K562 (cell line): ENCODE measurements around the gene SPEG. TPM values are rescaled to one million over a fixed set of nuclear protein-coding genes. Genes with fewer than 3 reads are reported as not detected.
A peak's percentile ranks its signal among the peaks of the same experiment; 100 is the strongest.

Source experiments
- ADNP ChIP-seq: fragments of 200-800 bp; sonication (Bioruptor generic); IDR thresholded peaks from 2 replicates; pipeline ENCODE4 v1.6.1; 2016; ENCODE audit warnings: missing genetic modification characterization, missing compliant biosample characterization
- CEBPZ ChIP-seq: fragments of 150-350 bp; IDR thresholded peaks from 2 replicates; pipeline ENCODE4 v1.6.1; 2014; ENCODE audit warnings: low read depth, mild to moderate bottlenecking, low read length, borderline replicate concordance
- ERF ChIP-seq: fragments of 450-650 bp; formaldehyde crosslinking; IDR thresholded peaks from 2 replicates; pipeline ENCODE4 v1.4.0; 2020; ENCODE audit warnings: mild to moderate bottlenecking, mixed read lengths
- GATAD2B ChIP-seq: fragments of 450-650 bp; IDR thresholded peaks from 2 replicates; pipeline ENCODE4 v1.6.1; 2017; ENCODE audit warnings: mild to moderate bottlenecking, borderline replicate concordance
- HBP1 ChIP-seq: fragments of 450-650 bp; formaldehyde crosslinking; IDR thresholded peaks from 2 replicates; pipeline ENCODE4 v1.4.0; 2022; ENCODE audit warnings: missing genetic modification characterization
- KLF1 ChIP-seq: fragments of 450-650 bp; IDR thresholded peaks from 2 replicates; pipeline ENCODE4 v1.6.1; 2016; ENCODE audit warnings: missing genetic modification characterization, missing compliant biosample characterization
- NCOA2 ChIP-seq, 2 experiments: fragments of 450-650 bp; IDR thresholded peaks; 2 replicates each; pipeline ENCODE4 v1.6.1; 2018; ENCODE audit warnings: mild to moderate bottlenecking in 2 of 2, moderate library complexity in 1 of 2; ENCODE audit not compliant: partially characterized antibody in 2 of 2
- NEUROD1 ChIP-seq: fragments of 150-350 bp; IDR thresholded peaks from 2 replicates; pipeline ENCODE4 v1.6.1; 2014; ENCODE audit warnings: borderline replicate concordance, low read length, low read depth; ENCODE audit not compliant: partially characterized antibody
- PATZ1 ChIP-seq: fragments of 250-450 bp; sonication (Bioruptor Pico); IDR thresholded peaks from 2 replicates; pipeline ENCODE4 v1.5.0; 2020; ENCODE audit warnings: mild to moderate bottlenecking, borderline replicate concordance
- RBM17 ChIP-seq: fragments of 200-400 bp; formaldehyde crosslinking; IDR thresholded peaks from 2 replicates; pipeline ENCODE4 v1.6.1; 2017; ENCODE audit warnings: low read depth, mild to moderate bottlenecking, low read length, borderline replicate concordance
- RCOR1 ChIP-seq, 2 experiments: IDR thresholded peaks; 2 replicates each; pipeline ENCODE4 v1.6.1; 2012; ENCODE audit warnings: low read depth in 2 of 2, low read length in 2 of 2, borderline replicate concordance in 1 of 2, improper control_type of control experiment in 1 of 2
- SRF ChIP-seq, 2 experiments: fragments of 250-450, 450-650 bp in 1 of 2; sonication (Bioruptor Pico) in 1 of 2; sonication (generic) in 1 of 2; formaldehyde crosslinking; IDR thresholded peaks; 2 replicates each; pipeline versions ENCODE4 v1.5.0 to v1.5.1; 2020 to 2022; ENCODE audit warnings: mild to moderate bottlenecking in 1 of 2, missing genetic modification reagents in 1 of 2
- STAT5B ChIP-seq: fragments of 250-450 bp; sonication (Bioruptor Pico); IDR thresholded peaks from 2 replicates; pipeline ENCODE4 v1.8.0; 2021; ENCODE audit warnings: mild to moderate bottlenecking, inconsistent platforms
- UBTF ChIP-seq, 2 experiments: IDR thresholded peaks; 2 replicates each; pipeline ENCODE4 v1.6.1; 2012; ENCODE audit warnings: improper control_type of control experiment in 2 of 2, low read depth in 2 of 2, low read length in 2 of 2, borderline replicate concordance in 1 of 2
- ZNF175 ChIP-seq: fragments of 200-800 bp; sonication (Bioruptor generic); IDR thresholded peaks from 2 replicates; pipeline ENCODE4 v1.6.1; 2016; ENCODE audit warnings: low read depth, mild to moderate bottlenecking, missing genetic modification characterization, missing compliant biosample characterization
- ZNF586 ChIP-seq: fragments of 450-650 bp; formaldehyde crosslinking; conservative IDR thresholded peaks from 2 replicates; pipeline ENCODE4 v1.4.0; 2020; ENCODE audit warnings: mild to moderate bottlenecking, moderate library complexity
- ZNF785 ChIP-seq: fragments of 250-450 bp; sonication (Bioruptor Pico); IDR thresholded peaks from 2 replicates; pipeline ENCODE4 v1.4.0; 2020; ENCODE audit warnings: mild to moderate bottlenecking
- polyA plus RNA-seq, 8 experiments: library from polyadenylated mRNA; depleted of rRNA in 4 of 8; stranded (reverse) in 5 of 8; unstranded in 3 of 8; fragments of >200 nt; fragmentation: Nextera tagmentation in 2 of 8; fragmentation: Illumina TruSeq in 1 of 8; extraction: Ambion mirVana in 2 of 8; extraction: Trizol in 1 of 8; gene quantifications; 2 replicates each; pipeline versions ENCODE4 v1.2.1 to v1.2.3, GENCODE V29; 2011 to 2014; ENCODE audit warnings: inconsistent platforms in 1 of 8, missing spikeins in 1 of 8
- total RNA-seq, 7 experiments: library from RNA; depleted of rRNA in 6 of 7; stranded (reverse); fragments of >200 nt in 6 of 7; fragmentation: Illumina TruSeq in 2 of 7; extraction: Trizol in 2 of 7; gene quantifications; 2 replicates each; pipeline versions ENCODE4 v1.2.1 to v1.2.3, GENCODE V29; 2011 to 2021; ENCODE audit warnings: low replicate concordance in 1 of 7

Gene SPEG
- total and polyA plus RNA-seq, 9 of the 15 experiments (the other 6 are each of a cell fraction or from before 2014, with no cell fraction given): 0.49 to 8.7 (median 3.0) TPM

- peak; percentile 58 for TF ChIP-seq NEUROD1
- peak in 1 of 2 experiments; percentile 86; a peak in 2 of 4 replicates for TF ChIP-seq UBTF (IDR thresholded peaks at IDR 0.05; ENCODE audit: borderline replicate concordance in 1 of 2, low read depth in 2 of 2, low read length in 2 of 2)
- TF ChIP-seq NCOA2 (IDR thresholded peaks at IDR 0.05; ENCODE audit: partially characterized antibody in 2 of 2): no peak
- no peak for TF ChIP-seq ZNF785 (CRISPR knock-in tag)
- no peak for TF ChIP-seq CEBPZ
- no peak for TF ChIP-seq RBM17
- TF ChIP-seq RCOR1 (IDR thresholded peaks at IDR 0.05; ENCODE audit: borderline replicate concordance in 1 of 2, low read depth in 2 of 2, low read length in 2 of 2): peak; percentile 69 to 96; a peak in 3 of 4 replicates
- TF ChIP-seq ADNP (tag): no peak
- TF ChIP-seq ZNF175 (CRISPR knock-in tag): no peak
- TF ChIP-seq GATAD2B: peak; percentile 92
- no peak for TF ChIP-seq ERF (CRISPR knock-in tag)
- TF ChIP-seq HBP1: no peak
- no peak for TF ChIP-seq PATZ1 (CRISPR knock-in tag)
- no peak for TF ChIP-seq STAT5B (CRISPR knock-in tag)
- no peak for TF ChIP-seq KLF1
- no peak for TF ChIP-seq SRF (CRISPR knock-in tag; IDR thresholded peaks at IDR 0.05)
- no peak for TF ChIP-seq ZNF586
These were observed 91.0 kb downstream of the SPEG start (continued) for GRCh38 chr2:219525533-219526232.
